Esophagus squamous epithelium (tissue), 5 donors: Measurements from ENCODE around the gene ACER3. TPM values are rescaled to one million over a fixed set of nuclear protein-coding genes. Genes with fewer than 3 reads are reported as not detected.

Source experiments
- DNase-seq: peaks from one replicate; lab custom pipeline; 2025; lab: John Stamatoyannopoulos, UW
- H3K27ac ChIP-seq, 4 donors: fragments of 200-600 bp; sonication (generic); one replicate each; pipeline ENCODE4 v1.5.1; 2016 to 2019; ENCODE audit warnings: mild to moderate bottlenecking in 1 of 4
- H3K27me3 ChIP-seq, 4 donors: fragments of 200-600 bp; sonication (generic); 1 replicate in 3 of 4; 2 replicates in 1 of 4; pipeline versions ENCODE4 v1.5.1 to v1.6.0; 2017 to 2021; ENCODE audit warnings: antibody characterized with exemption in 1 of 4
- H3K36me3 ChIP-seq, 3 donors: fragments of 200-600 bp; sonication (generic); one replicate each; pipeline ENCODE4 v1.5.1; 2016 to 2019
- H3K4me1 ChIP-seq, 3 donors: fragments of 200-600 bp; sonication (generic); one replicate each; pipeline ENCODE4 v1.5.1; 2017 to 2019
- H3K4me3 ChIP-seq, 4 donors: fragments of 200-600 bp; sonication (generic); 1 replicate in 3 of 4; 2 replicates in 1 of 4; pipeline ENCODE4 v1.5.1; 2016 to 2019; ENCODE audit warnings: mild to moderate bottlenecking in 2 of 4, moderate library complexity in 1 of 4
- H3K9me3 ChIP-seq, 3 donors: fragments of 200-600 bp; sonication (generic); one replicate each; pipeline ENCODE4 v1.5.1; 2016 to 2019
- CTCF ChIP-seq, 6 experiments: fragments of 450-650 bp in 4 of 6; fragments of 200-600 bp in 2 of 6; sonication (generic) in 2 of 6; IDR thresholded peaks; one replicate each; pipeline ENCODE4 v1.5.1; 2016 to 2019; ENCODE audit warnings: antibody characterized with exemption in 6 of 6, mild to moderate bottlenecking in 4 of 6, moderate library complexity in 4 of 6
- POLR2A ChIP-seq, 4 donors: fragments of 450-650 bp; IDR thresholded peaks; one replicate each; pipeline ENCODE4 v1.6.1; 2017; ENCODE audit warnings: antibody characterized with exemption in 4 of 4, mild to moderate bottlenecking in 4 of 4, moderate library complexity in 3 of 4
- WGBS, 2 donors: methylation state at CpG; one replicate each; pipeline ENCODE4 v1.1.5; 2018; 5-methylcytosine and 5-hydroxymethylcytosine counted together
- intact Hi-C: fragments of 100-400 bp; cut with DNase I; formaldehyde crosslinking; loops from one replicate; pipeline ENCODE4 v1.15.0; 2022
- total RNA-seq, 4 donors: library from RNA; depleted of rRNA; stranded (reverse); fragments of >200 nt; gene quantifications; one replicate each; pipeline ENCODE4 v1.1.0, GENCODE V29; 2016
- donor health status: DM: yes; HTN: yes; CAD: no.

Gene ACER3
- total RNA-seq, 4 donors from 2014 or later = 9.9 to 34.2 (median 23.3) TPM

- WGBS, 2 donors = 60 to 65% methylated on average over 3 to 4 of the region's 5 CpGs
- H3K9me3 ChIP-seq = no peaks in the 10 kb centered on the region
- peak overlapping the region; percentile 65 to 93 (median 82) for H3K27ac ChIP-seq
- TF ChIP-seq CTCF (IDR thresholded peaks at IDR 0.05) = no peak
- TF ChIP-seq POLR2A (IDR thresholded peaks at IDR 0.05) = no peak
- intact Hi-C loops = no loop called here
- H3K4me1 ChIP-seq = peaks cover 35 to 61% (median 36%) of the 10 kb centered on the region in 3 donors
- H3K4me3 ChIP-seq = no peak overlapping the region
- no peaks in the 10 kb centered on the region for H3K36me3 ChIP-seq
- no peaks in the 10 kb centered on the region for H3K27me3 ChIP-seq
- no peak for DNase-seq
Measured at GRCh38 chr11:77074205-77074604, 213.5 kb downstream of the ACER3 start.

- no peak overlapping the region for H3K4me3 ChIP-seq
- WGBS, 2 donors = 71 to 82% methylated on average over 13 of the region's 15 CpGs
- TF ChIP-seq POLR2A (IDR thresholded peaks at IDR 0.05) (no peak), CTCF (IDR thresholded peaks at IDR 0.05) (no peak)
Measured at GRCh38 chr11:77074626-77075221, 214.0 kb downstream of the ACER3 start.

GRCh38 chr11:77075425-77075905 is 214.7 kb downstream of the ACER3 start:
- Histone ChIP-seq H3K36me3 (no peaks in the 10 kb centered on the region), H3K27ac (peak overlapping the region; percentile 41 to 93 (median 82)), H3K4me3 (no peak overlapping the region), H3K27me3 (no peaks in the 10 kb centered on the region), H3K4me1 (peaks cover 35 to 57% (median 36%) of the 10 kb centered on the region in 3 donors), H3K9me3 (no peaks in the 10 kb centered on the region)
- intact Hi-C loops = no loop called here
- 78 to 92% methylated on average over 5 of the region's 5 CpGs for WGBS, 2 donors
- TF ChIP-seq CTCF (IDR thresholded peaks at IDR 0.05) (no peak), POLR2A (IDR thresholded peaks at IDR 0.05) (no peak)
- no peak for DNase-seq

More at GRCh38 chr11:77074626-77075221, 214.0 kb downstream of the ACER3 start:
- Histone ChIP-seq H3K4me1 (peaks cover 35 to 57% (median 36%) of the 10 kb centered on the region in 3 donors), H3K9me3 (no peaks in the 10 kb centered on the region), H3K27me3 (no peaks in the 10 kb centered on the region), H3K27ac (peak overlapping the region; percentile 65 to 93 (median 82)), H3K36me3 (no peaks in the 10 kb centered on the region)
- intact Hi-C loops = no loop called here
- DNase-seq = no peak

Other genes with a start within 250 kb of the ACER3 start
- gene LRRC32, start 190.2 kb upstream of the ACER3 start, total RNA-seq = 10 to 100 TPM in 2 of 4 donors, 1 to 10 TPM in 2; 3.0 to 23.4 (median 8.5) TPM
- 10 to 100 TPM; 51.4 to 95.9 (median 88.4) TPM for gene TSKU, start 77.6 kb upstream of the ACER3 start, total RNA-seq
- gene B3GNT6, start 173.5 kb downstream of the ACER3 start, total RNA-seq = 1 to 10 TPM; 1.7 to 9.3 (median 7.6) TPM
- gene CAPN5, start 206.1 kb downstream of the ACER3 start, total RNA-seq = 10 to 100 TPM in 3 of 4 donors, 1 to 10 TPM in 1; 9.3 to 63.2 (median 13.5) TPM
- 1 to 10 TPM in 1 of 4 donors, not detected in 3; 1.1 TPM for gene OMP, start 241.9 kb downstream of the ACER3 start, total RNA-seq